GM12875 (cell line): Measurements from ENCODE around the gene ATOH8.

Experiments
- H3K4me3 ChIP-seq: one replicate; pipeline ENCODE4 v1.5.1; 2011; ENCODE audit warnings: low read depth, low read length, control low read depth
- CTCF ChIP-seq: IDR thresholded peaks from 2 replicates; pipeline ENCODE4 v1.5.1; 2011; ENCODE audit warnings: low read depth, mild to moderate bottlenecking, control low read depth, inconsistent platforms, low read length, moderate library complexity, borderline replicate concordance; ENCODE audit not compliant: insufficient read depth

The ATOH8 gene

GRCh38 chr2:85796046-85796340 lies 42.2 kb downstream of the ATOH8 start:
- no peak for TF ChIP-seq CTCF
- H3K4me3 ChIP-seq: no peak overlapping the region

- TF ChIP-seq CTCF: no peak
- H3K4me3 ChIP-seq: no peak overlapping the region
Observed at GRCh38 chr2:85796341-85797262, 42.8 kb downstream of the ATOH8 start.

GRCh38 chr2:85797263-85797660 lies 43.5 kb downstream of the ATOH8 start:
- TF ChIP-seq CTCF: no peak
- no peak overlapping the region for H3K4me3 ChIP-seq

GRCh38 chr2:85797921-85798320 lies 44.1 kb downstream of the ATOH8 start:
- TF ChIP-seq CTCF: no peak
- H3K4me3 ChIP-seq: no peak overlapping the region

- TF ChIP-seq CTCF: no peak
- no peak overlapping the region for H3K4me3 ChIP-seq
Observed at GRCh38 chr2:85799215-85799956, 45.6 kb downstream of the ATOH8 start.

- TF ChIP-seq CTCF: no peak
- H3K4me3 ChIP-seq: no peak overlapping the region
Observed at GRCh38 chr2:85800586-85800985, 46.8 kb downstream of the ATOH8 start.

GRCh38 chr2:85801871-85802270 lies 48.1 kb downstream of the ATOH8 start:
- no peak for TF ChIP-seq CTCF
- no peak overlapping the region for H3K4me3 ChIP-seq
